Stomach (tissue), 4 donors: ENCODE results near the gene ACVR1B.

ENCODE experiments used
- POLR2AphosphoS5 ChIP-seq, 3 donors: sonication (generic); formaldehyde crosslinking; IDR thresholded peaks; one replicate each; pipeline ENCODE4 v1.6.1; 2016; ENCODE audit warnings: antibody characterized with exemption in 3 of 3
- TF ChIP-seq, protein P1 (sequence below), 7 experiments: fragments of 450-650 bp in 4 of 7; fragments of 200-600 bp in 3 of 7; sonication (generic) in 3 of 7; IDR thresholded peaks; one replicate each; pipeline ENCODE4 v1.5.1; 2016 to 2019; ENCODE audit warnings: antibody characterized with exemption in 7 of 7, control low read depth in 2 of 7, mild to moderate bottlenecking in 1 of 7

DNA sequence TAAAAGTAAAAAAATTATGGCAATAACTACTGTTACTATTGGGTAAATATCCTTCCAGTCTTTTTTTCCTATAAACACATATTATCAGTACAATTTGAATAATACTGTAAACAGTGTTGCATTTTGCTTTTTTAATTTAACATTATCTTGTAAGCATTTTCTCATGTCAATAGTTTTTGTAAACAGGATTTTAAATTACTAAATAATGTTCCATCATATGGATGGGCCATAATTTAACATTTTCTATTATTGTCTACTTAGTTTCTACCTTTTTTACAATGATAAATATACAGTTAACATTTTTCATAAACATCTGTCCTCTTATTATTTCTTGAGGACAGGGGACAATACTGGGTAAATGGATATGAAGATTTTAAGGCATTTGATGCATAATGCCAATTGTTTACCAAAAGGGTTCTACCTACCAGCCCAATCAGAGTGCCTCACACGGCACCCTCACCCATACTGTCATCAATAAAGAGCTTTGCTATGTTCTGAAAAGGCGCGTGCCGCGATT is 759 bp upstream of the ACVR1B start:
- TF ChIP-seq POLR2AphosphoS5 (IDR thresholded peaks at IDR 0.05) = no peak
- TF ChIP-seq, protein P1, sequence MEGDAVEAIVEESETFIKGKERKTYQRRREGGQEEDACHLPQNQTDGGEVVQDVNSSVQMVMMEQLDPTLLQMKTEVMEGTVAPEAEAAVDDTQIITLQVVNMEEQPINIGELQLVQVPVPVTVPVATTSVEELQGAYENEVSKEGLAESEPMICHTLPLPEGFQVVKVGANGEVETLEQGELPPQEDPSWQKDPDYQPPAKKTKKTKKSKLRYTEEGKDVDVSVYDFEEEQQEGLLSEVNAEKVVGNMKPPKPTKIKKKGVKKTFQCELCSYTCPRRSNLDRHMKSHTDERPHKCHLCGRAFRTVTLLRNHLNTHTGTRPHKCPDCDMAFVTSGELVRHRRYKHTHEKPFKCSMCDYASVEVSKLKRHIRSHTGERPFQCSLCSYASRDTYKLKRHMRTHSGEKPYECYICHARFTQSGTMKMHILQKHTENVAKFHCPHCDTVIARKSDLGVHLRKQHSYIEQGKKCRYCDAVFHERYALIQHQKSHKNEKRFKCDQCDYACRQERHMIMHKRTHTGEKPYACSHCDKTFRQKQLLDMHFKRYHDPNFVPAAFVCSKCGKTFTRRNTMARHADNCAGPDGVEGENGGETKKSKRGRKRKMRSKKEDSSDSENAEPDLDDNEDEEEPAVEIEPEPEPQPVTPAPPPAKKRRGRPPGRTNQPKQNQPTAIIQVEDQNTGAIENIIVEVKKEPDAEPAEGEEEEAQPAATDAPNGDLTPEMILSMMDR (IDR thresholded peaks at IDR 0.05) = no peak
